GM23338 (cell line): ENCODE data around the gene NOL9.
A peak's percentile ranks its signal among the peaks of the same experiment; 100 is the strongest.

ENCODE experiments used
- CTCF ChIP-seq, 2 experiments: fragments of 200-600 bp in 1 of 2; sonication (generic) in 1 of 2; conservative IDR thresholded peaks; 2 replicates each; pipeline versions ENCODE4 v1.5.1 to v1.6.1; 2016 to 2017; ENCODE audit warnings: antibody characterized with exemption in 2 of 2, low read depth in 2 of 2, mild to moderate bottlenecking in 2 of 2, moderate library complexity in 1 of 2
- JUNB ChIP-seq: IDR thresholded peaks from one replicate; pipeline ENCODE4 v1.6.1; 2016; ENCODE audit warnings: antibody characterized with exemption; ENCODE audit not compliant: unreplicated experiment

DNA sequence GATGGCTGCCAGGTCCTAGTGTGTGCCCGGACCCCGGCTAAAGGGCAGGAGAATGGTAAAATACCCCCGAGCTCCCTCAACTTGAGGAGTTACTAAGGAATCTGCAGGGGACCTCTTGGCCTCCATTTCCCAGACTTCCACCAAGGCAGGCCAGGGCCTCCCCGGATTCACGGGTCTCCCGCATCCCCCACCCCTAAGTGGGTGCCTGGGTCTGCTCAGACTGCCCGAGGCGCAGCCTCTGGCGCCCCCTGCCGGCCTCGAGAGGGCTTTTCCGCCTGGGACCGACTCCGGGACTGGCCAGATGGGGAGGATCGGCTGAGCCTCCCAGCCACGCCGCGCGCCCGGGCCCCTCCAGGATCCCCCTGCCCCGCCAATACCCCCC is 64.5 kb downstream of the NOL9 start:
- TF ChIP-seq CTCF (conservative IDR thresholded peaks at IDR 0.05; ENCODE audit: low read depth in 2 of 2) (peak; percentile 84 to 93), JUNB (no peak)
